ENCODE results near the gene HDAC4. TPM values are rescaled to one million over a fixed set of nuclear protein-coding genes. Genes with fewer than 3 reads are reported as not detected.

Gene HDAC4
- total and polyA plus RNA-seq, 2 donors from 2014 or later = 2.2 to 56.8 TPM

GRCh38 chr2:239236808-239237205 is 164.0 kb downstream of the HDAC4 start:
- Histone ChIP-seq H3K9ac (ENCODE audit: low read length in 3 of 3) (no peak overlapping the region), H3K27ac (ENCODE audit: low read depth in 2 of 2, low read length in 2 of 2) (no peak overlapping the region), H3K27me3 (ENCODE audit: control insufficient read depth, insufficient read depth, low read length) (no peaks in the 10 kb centered on the region), H3K36me3 (ENCODE audit: control insufficient read depth in 2 of 3, insufficient read depth in 3 of 3, low read length in 3 of 3) (no peaks in the 10 kb centered on the region), H3K4me3 (ENCODE audit: low read length in 3 of 3) (no peak overlapping the region), H3K4me1 (ENCODE audit: control insufficient read depth in 2 of 3, insufficient read depth in 2 of 3, low read depth in 1 of 3, low read length in 3 of 3) (peaks cover 5 to 6% (median 5%) of the 10 kb centered on the region in 3 donors), H3K9me3 (ENCODE audit: control insufficient read depth in 2 of 3, insufficient read depth in 1 of 3, low read length in 3 of 3) (no peaks in the 10 kb centered on the region)
- no peak for DNase-seq
- TF ChIP-seq CTCF (IDR thresholded peaks at IDR 0.05; ENCODE audit: borderline replicate concordance, extremely low read depth, insufficient read depth) = no peak
- FAIRE-seq = no peak
- intact Hi-C loops (cut with DNase I) = no loop called here

GRCh38 chr2:239236043-239236807 is 164.6 kb downstream of the HDAC4 start:
- FAIRE-seq = no peak
- no peak overlapping the region for H3K9ac ChIP-seq (ENCODE audit: low read length in 3 of 3)
- no peak overlapping the region for H3K4me3 ChIP-seq (ENCODE audit: low read length in 3 of 3)
- no peaks in the 10 kb centered on the region for H3K27me3 ChIP-seq (ENCODE audit: control insufficient read depth, insufficient read depth, low read length)
- H3K36me3 ChIP-seq (ENCODE audit: control insufficient read depth in 2 of 3, insufficient read depth in 3 of 3, low read length in 3 of 3) = no peaks in the 10 kb centered on the region
- TF ChIP-seq CTCF (IDR thresholded peaks at IDR 0.05; ENCODE audit: borderline replicate concordance, extremely low read depth, insufficient read depth) = no peak
- intact Hi-C loops (cut with DNase I) = no loop called here
- no peaks in the 10 kb centered on the region for H3K9me3 ChIP-seq (ENCODE audit: control insufficient read depth in 2 of 3, insufficient read depth in 1 of 3, low read length in 3 of 3)
- H3K27ac ChIP-seq (ENCODE audit: low read depth in 2 of 2, low read length in 2 of 2) = no peak overlapping the region
- DNase-seq = peak in 1 of 5 donors; percentile 37
- peaks cover 5 to 6% (median 5%) of the 10 kb centered on the region in 3 donors for H3K4me1 ChIP-seq (ENCODE audit: control insufficient read depth in 2 of 3, insufficient read depth in 2 of 3, low read depth in 1 of 3, low read length in 3 of 3)

- TF ChIP-seq CTCF (IDR thresholded peaks at IDR 0.05; ENCODE audit: borderline replicate concordance, extremely low read depth, insufficient read depth) = no peak
- intact Hi-C loops (cut with DNase I) = no loop called here
- Histone ChIP-seq H3K4me3 (ENCODE audit: low read length in 3 of 3) (no peak overlapping the region), H3K27me3 (ENCODE audit: control insufficient read depth, insufficient read depth, low read length) (no peaks in the 10 kb centered on the region), H3K9me3 (ENCODE audit: control insufficient read depth in 2 of 3, insufficient read depth in 1 of 3, low read length in 3 of 3) (no peaks in the 10 kb centered on the region), H3K36me3 (ENCODE audit: control insufficient read depth in 2 of 3, insufficient read depth in 3 of 3, low read length in 3 of 3) (no peaks in the 10 kb centered on the region), H3K27ac (ENCODE audit: low read depth in 2 of 2, low read length in 2 of 2) (no peak overlapping the region), H3K4me1 (ENCODE audit: control insufficient read depth in 2 of 3, insufficient read depth in 2 of 3, low read depth in 1 of 3, low read length in 3 of 3) (peaks cover 2 to 6% (median 3%) of the 10 kb centered on the region in 3 donors), H3K9ac (ENCODE audit: low read length in 3 of 3) (no peak overlapping the region)
- DNase-seq = peak in 1 of 5 donors; percentile 25
- FAIRE-seq = no peak
Measured at GRCh38 chr2:239235311-239235710, 165.5 kb downstream of the HDAC4 start.
